ENCODE data around the gene SLC35G3.
"Not testable (repeated sequence)": the region's sequence is repeated elsewhere in the genome, so short reads cannot be mapped to it uniquely, and the experiment has no call there.

Gene SLC35G3

DNA sequence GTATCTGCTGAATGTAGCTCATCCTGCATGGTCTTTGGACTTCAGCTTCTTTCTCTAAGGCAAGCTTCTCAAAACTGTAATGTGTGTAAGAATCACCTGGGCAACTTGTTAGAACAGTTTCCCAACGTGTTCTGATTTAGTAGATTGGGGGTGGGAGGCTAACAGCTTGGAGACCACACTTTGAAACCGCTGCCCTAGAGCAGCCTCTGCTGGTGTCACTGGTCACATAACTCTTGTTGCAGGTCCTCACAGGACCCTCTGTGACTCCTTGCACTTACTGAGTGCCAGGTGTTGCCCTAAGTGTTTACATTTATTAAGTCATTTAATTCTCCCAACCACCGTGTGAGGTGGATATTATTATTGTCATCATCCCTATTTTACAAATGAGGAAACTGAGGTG lies 9.9 kb downstream of the SLC35G3 start:
- TF ChIP-seq ZNF274 (IDR thresholded peaks at IDR 0.05; ENCODE audit: low read depth, low read length) = no peak
- no peak overlapping the region for H3K4me3 ChIP-seq (ENCODE audit: low read length)

DNA sequence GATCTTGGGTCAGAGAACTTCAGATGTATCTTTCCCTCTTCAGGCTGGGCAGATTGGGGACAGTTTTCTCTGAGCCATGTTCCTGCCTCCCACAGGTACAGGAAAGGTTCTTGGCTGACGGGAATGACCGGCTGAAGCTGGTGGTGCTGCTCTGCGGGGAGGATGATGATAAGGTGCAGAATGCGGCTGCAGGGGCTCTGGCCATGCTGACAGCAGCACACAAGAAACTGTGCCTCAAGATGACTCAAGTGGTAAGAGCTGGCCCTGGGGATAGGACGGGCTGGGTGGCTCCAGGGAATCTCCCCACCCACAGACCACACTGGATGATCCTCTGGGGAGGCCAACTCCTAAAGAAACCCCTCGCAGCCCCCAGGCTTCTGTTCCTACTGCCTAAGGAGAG lies 10.9 kb downstream of the SLC35G3 start:
- TF ChIP-seq ZNF274 (IDR thresholded peaks at IDR 0.05; ENCODE audit: low read depth, low read length) = no peak
- H3K4me3 ChIP-seq (ENCODE audit: low read length) = no peak overlapping the region

DNA sequence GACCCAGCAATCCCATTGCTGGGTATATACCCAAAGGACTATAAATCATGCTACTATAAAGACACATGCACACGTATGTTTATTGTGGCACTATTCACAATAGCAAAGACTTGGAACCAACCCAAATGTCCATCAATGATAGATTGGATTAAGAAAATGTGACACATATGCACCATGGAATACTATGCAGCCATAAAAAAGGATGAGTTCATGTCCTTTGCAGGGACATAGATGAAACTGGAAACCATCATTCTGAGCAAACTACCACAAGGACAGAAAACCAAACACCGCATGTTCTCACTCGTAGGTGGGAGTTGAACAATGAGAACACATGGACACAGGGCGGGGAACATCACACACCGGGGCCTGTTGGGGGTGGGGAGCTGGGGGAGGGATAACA lies 14.8 kb downstream of the SLC35G3 start:
- not testable (repeated sequence) for H3K4me3 ChIP-seq (ENCODE audit: low read length)

DNA sequence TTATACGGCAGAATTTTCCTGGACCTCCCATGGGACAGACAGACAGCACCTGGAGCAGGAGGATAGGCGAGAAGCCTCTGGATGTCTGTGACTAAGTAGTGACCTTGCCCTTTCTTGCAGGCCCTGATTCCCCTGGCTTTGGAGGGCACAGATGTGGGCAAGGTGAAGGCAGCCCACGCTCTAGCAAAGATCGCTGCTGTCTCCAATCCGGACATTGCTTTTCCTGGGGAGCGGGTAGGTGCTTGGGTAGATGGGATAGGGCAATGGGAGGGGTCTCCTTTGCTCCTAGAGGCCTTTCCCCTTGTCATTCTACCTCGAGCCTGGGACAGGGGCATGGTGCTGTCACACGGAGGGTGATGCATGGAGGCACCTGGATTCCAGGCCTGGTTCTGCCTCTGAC lies 17.3 kb downstream of the SLC35G3 start:
- TF ChIP-seq ZNF274 (IDR thresholded peaks at IDR 0.05; ENCODE audit: low read depth, low read length) = no peak
- no peak overlapping the region for H3K4me3 ChIP-seq (ENCODE audit: low read length)

DNA sequence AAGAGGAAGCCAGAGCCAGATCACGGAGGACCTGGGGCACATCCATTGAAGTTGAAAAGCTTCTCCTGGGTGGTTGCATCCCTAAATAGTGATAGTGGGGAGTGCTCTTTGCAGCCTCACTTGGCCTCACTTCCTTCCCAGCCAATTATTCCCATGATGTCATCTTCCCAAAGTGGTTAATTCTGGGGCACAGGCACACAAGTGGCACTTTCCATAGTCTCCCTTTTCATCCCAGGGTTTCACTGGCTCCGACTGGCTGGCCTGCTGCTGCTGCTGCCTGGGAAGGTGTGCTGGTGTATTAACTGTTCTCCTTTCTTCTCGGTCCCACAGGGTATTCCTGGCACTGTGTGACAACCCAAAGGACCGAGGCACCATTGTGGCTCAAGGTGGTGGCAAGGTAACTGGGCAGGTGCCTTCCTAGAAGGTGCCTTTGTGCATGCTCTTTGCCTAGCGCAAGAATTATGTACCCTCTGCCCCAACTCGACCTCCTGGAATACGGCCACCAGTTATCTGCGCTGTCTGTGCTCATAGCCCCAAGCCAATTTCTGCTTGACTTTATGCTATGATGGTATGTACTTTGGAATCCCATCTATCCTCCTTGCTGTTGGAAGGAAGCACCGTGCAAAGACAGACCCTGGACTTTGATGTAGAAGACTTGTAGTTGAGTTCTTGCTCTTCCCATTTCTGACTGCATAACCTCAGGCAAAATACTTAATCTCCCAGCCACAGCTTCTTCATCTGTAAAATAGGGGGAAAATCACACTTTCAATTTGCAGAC lies 18.4 kb downstream of the SLC35G3 start:
- TF ChIP-seq ZNF274 (IDR thresholded peaks at IDR 0.05; ENCODE audit: low read depth, low read length) = no peak
- no peak overlapping the region for H3K4me3 ChIP-seq (ENCODE audit: low read length)

DNA sequence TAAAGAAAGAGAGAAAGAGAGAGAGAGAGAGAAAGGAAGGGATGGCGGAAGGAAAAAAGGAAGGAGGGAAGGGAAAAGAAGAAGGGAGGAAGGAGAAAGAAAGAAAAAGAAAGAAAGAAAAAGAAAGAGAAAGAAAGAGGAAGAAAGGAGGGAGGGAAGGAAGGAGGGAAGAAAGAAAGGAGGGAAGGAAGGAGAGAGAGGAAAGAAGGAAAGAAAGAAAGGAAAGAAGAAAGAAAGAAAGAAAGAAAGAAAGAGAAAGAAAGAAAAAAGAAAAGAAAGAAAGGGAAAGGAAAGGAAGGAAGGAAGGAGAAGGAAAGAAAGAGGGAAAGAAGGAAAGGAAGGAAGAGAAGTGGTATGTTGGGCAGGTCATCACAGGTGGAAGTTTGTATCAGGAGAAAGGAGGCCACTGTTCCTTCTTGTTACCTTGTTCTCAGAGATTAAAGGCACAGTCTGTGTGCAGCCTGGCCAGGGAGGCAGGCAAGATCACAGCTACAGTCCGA lies 19.3 kb downstream of the SLC35G3 start:
- TF ChIP-seq ZNF274 (IDR thresholded peaks at IDR 0.05; ENCODE audit: low read depth, low read length) = no peak
- no peak overlapping the region for H3K4me3 ChIP-seq (ENCODE audit: low read length)

DNA sequence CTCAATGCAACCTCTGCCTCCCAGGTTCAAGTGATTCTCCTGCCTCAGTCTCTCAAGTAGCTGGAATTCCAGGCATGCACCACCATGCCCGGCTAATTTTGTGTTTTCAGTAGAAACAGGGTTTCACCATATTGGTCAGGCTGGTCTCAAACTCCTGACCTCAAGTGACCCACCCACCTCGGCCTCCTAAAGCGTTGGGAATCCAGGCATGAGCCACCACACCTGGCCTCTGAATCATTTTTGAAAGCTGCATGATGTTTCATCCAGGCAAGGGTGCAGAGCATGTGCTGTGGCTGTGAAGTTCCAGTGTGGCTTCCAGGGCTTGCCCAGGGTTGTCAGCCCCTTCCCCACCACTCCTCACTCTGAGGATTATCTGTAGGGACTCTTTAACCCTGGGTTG lies 21.9 kb downstream of the SLC35G3 start:
- not testable (repeated sequence) for H3K4me3 ChIP-seq (ENCODE audit: low read length)

DNA sequence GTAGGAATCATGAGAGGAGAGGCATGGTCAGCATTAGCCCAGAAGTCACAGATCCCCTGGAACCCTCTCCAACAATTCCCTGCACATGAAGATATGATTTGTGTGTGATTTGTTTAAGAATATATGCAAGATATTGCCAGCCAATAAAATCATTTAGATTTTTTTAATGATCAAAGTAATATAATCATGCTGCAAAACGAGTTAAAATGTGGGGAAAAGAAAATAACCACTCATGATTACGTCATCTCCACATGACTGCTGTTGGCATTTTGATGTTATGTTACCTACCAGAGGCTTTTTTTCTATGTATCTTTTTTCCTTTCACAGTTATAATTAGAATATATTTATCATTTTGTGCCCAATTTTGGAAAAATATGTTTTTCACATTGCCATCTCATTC lies 22.4 kb downstream of the SLC35G3 start:
- TF ChIP-seq ZNF274 (IDR thresholded peaks at IDR 0.05; ENCODE audit: low read depth, low read length) = no peak
- no peak overlapping the region for H3K4me3 ChIP-seq (ENCODE audit: low read length)

DNA sequence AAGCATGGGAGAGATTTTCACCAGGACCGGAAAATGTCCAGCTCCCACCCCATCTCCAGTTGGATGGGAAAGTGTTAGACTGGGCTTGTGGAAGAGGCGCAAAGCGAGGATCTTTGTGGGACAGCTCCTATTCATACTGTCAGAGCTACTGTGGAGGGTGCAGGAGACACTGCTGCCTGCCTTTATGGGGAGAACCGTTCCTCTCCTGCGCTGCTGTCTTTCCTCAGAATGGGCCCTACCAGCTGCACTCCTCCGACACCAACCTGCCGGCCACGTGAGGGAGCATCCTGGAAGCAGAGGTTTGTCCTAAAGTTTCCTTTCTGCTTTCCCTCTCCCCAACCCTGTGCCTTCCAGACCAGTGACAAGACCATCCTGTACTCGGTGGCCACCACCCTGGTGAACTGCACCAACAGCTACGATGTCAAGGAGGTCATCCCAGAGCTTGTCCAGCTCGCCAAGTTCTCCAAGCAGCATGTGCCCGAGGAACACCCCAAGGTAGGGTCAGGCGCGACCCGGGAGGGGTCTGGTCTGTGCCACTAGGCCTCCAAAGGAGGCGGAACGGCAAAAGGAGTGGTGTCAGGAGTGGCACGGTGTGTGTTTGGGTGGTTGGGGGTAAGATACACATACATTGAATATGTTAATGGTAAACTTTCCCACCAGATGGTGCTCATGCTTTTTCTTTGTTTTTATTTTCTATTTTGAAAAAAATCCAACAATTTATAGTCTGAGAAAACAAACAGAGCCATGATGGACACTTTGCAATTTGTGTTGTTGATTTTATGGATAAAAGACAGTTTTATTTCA lies 23.0 kb downstream of the SLC35G3 start:
- TF ChIP-seq ZNF274 (IDR thresholded peaks at IDR 0.05; ENCODE audit: low read depth, low read length) = no peak
- H3K4me3 ChIP-seq (ENCODE audit: low read length) = no peak overlapping the region

DNA sequence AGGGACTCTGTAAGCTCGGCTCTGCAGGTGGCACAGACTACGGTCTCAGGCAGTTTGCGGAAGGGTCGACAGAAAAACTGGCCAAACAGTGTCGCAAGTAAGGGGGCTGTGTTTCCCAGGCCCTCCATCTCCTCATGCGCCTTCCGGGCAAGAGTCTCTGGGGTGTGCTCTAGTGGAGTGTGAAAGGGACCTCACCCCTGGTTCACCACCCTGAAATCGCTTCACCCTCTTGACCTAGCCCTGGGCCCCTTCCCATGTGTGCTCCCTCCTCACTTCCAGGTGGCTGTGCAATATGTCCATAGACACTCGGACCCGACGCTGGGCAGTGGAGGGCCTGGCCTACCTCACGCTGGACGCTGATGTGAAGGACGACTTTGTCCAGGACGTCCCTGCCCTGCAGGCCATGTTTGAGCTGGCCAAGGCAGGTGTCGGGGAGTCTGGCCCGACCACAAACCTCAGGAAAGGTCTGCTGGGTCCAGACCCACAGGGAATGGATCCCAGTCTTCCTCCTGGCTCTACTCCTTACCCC lies 24.3 kb downstream of the SLC35G3 start:
- TF ChIP-seq ZNF274 (IDR thresholded peaks at IDR 0.05; ENCODE audit: low read depth, low read length) = no peak
- H3K4me3 ChIP-seq (ENCODE audit: low read length) = no peak overlapping the region

DNA sequence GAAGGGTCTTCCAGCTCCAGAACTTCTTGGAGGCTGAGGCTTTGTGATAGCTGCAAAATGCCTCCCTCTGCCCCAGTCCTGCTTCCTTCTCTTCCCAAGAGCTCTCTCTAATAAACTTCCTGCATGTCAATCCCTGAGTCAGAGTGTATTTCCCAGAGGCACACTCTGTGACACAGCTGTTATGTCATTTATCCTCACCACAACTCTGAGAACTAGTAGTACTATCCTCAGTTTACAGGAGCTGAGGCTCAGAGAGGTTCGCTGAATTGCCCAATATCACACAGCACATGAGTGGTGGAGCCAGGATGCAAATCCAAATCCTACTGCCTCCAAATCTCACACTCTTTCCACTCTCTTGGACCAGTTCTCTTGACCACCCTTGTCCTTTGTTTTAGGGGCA lies 26.5 kb downstream of the SLC35G3 start:
- H3K4me3 ChIP-seq (ENCODE audit: low read length) = no peak overlapping the region
- no peak for TF ChIP-seq ZNF274 (IDR thresholded peaks at IDR 0.05; ENCODE audit: low read depth, low read length)

DNA sequence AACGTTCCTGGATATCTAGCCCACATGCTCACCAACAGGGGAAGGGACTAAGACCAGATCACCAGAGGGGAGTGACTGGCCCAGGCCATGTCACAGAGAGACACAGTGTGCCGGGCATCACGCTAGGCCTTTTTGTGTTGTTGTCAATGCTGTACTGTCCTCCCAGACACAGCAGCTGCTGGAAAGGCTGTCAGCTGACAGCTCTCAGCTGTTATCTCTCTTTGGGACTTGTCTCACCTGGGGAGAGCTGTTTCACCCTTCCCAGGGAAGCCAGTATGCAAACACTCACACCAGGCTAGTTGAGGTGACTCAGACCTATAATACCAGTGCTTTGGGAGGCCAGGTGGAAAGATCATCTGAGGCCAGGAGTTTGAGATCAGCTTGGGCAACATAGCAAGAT lies 27.1 kb downstream of the SLC35G3 start:
- H3K4me3 ChIP-seq (ENCODE audit: low read length) = no peak overlapping the region
- TF ChIP-seq ZNF274 (IDR thresholded peaks at IDR 0.05; ENCODE audit: low read depth, low read length) = no peak

DNA sequence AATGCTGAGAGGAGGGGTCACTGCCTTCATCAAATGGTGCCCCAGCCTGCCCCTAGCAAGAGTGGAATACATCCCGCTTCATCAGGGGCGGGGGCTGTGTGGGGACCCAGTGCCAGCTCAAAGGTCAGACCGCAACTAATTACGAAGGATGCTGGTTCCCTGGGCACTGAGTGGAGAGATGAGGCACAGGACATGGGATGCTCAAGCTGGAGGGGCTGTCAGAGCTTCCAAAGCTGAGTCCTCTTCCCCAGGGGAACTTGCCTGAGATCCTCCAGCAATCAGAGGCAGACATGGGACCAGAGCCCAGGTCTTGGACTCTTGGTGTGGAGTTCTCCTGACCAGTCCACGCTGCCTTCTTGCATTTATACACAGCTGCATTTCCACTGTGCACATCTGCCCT lies 27.7 kb downstream of the SLC35G3 start:
- no peak overlapping the region for H3K4me3 ChIP-seq (ENCODE audit: low read length)
- no peak for TF ChIP-seq ZNF274 (IDR thresholded peaks at IDR 0.05; ENCODE audit: low read depth, low read length)

DNA sequence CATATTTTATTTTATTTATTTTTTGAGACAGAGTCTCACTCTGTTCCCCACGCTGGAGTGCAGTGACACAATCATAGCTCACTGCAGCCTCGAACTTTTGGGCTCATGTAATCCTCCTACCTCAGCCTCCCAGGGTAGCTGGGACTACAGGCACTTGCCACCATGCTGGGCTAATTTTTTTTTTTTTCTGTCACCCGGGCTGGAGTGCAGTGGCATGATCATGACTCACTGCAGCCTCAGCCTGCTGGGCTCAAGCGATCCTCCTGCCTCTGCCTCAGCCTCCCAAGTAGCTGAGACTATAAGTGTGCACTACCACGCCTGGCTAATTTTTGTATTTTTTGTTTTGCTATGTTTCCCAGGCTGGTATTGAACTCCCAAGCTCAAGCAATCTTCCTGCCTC lies 29.5 kb downstream of the SLC35G3 start:
- H3K4me3 ChIP-seq (ENCODE audit: low read length) = no peak overlapping the region
- TF ChIP-seq ZNF274 (IDR thresholded peaks at IDR 0.05; ENCODE audit: low read depth, low read length) = no peak

DNA sequence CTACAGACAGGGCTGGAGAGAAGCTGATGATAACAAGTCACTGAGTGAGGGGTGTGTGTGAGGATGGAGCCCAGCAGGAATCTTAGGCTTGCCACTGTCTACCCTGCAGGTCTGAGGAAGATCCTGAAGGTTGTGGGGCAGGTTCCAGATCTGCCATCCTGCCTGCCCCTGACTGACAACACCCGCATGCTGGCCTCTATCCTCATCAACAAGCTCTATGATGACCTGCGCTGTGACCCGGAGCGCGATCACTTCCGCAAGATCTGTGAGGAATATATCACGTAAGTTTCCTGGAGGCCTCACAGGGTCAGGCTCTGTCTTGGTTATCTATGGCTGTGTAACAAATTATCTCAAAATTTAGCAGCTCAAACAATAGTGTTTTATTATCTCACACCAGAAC lies 30.3 kb downstream of the SLC35G3 start:
- no peak for TF ChIP-seq ZNF274 (IDR thresholded peaks at IDR 0.05; ENCODE audit: low read depth, low read length)
- no peak overlapping the region for H3K4me3 ChIP-seq (ENCODE audit: low read length)

Data from GM08714 (cell line).